SU-DHL-6 (cell line): ENCODE measurements around the gene C5orf46.

Experiments used
- H2AFZ ChIP-seq: fragments of 200-600 bp; sonication (generic); 2 replicates; pipeline ENCODE4 v1.6.1; 2014; ENCODE audit warnings: low read depth, mild to moderate bottlenecking, moderate library complexity, mixed read lengths, antibody characterized with exemption, low read length; ENCODE audit not compliant: severe bottlenecking
- H3F3A ChIP-seq: fragments of 200-600 bp; shearing (Covaris generic); 2 replicates; pipeline ENCODE4 v1.6.0; 2016; ENCODE audit warnings: antibody characterized with exemption, mild to moderate bottlenecking; ENCODE audit not compliant: insufficient read depth
- H3K27ac ChIP-seq: fragments of 200-600 bp; sonication (generic); 2 replicates; pipeline ENCODE4 v1.5.1; 2016; ENCODE audit warnings: low read depth, mild to moderate bottlenecking, low read length, moderate library complexity, mixed read lengths
- H3K27me3 ChIP-seq: fragments of 200-600 bp; sonication (generic), shearing (Covaris generic); 2 replicates; pipeline ENCODE4 v1.6.0; 2014; ENCODE audit warnings: mild to moderate bottlenecking, low read length
- H3K36me3 ChIP-seq: fragments of 200-600 bp; sonication (generic); 2 replicates; pipeline ENCODE4 v1.6.1; 2014; ENCODE audit warnings: mild to moderate bottlenecking, low read length, mixed read lengths
- H3K4me2 ChIP-seq: fragments of 300-600, 200-600 bp; shearing (Covaris generic), sonication (generic); 2 replicates; pipeline ENCODE4 v1.6.0; 2014; ENCODE audit warnings: low read length, low read depth, mild to moderate bottlenecking; ENCODE audit not compliant: poor library complexity, severe bottlenecking
- H3K4me3 ChIP-seq: fragments of 200-600 bp; sonication (generic); 2 replicates; pipeline ENCODE4 v1.5.1; 2014; ENCODE audit warnings: antibody characterized with exemption, low read length, mild to moderate bottlenecking, mixed read lengths; ENCODE audit not compliant: insufficient read depth, poor library complexity, severe bottlenecking
- H3K79me2 ChIP-seq: fragments of 200-600 bp; sonication (generic); 2 replicates; pipeline ENCODE4 v1.6.1; 2014; ENCODE audit warnings: mild to moderate bottlenecking, low read length, moderate library complexity; ENCODE audit not compliant: insufficient read depth
- H3K9ac ChIP-seq: fragments of 200-600 bp; sonication (generic); 2 replicates; pipeline ENCODE4 v1.7.0; 2014; ENCODE audit warnings: mild to moderate bottlenecking, low read length
- H3K9me2 ChIP-seq: fragments of 200-600 bp; sonication (generic); replicated peaks from 2 replicates; pipeline ENCODE4 v1.6.1; 2014; ENCODE audit warnings: low read length; ENCODE audit not compliant: insufficient read depth
- H3K9me3 ChIP-seq: fragments of 200-600 bp; sonication (generic); 2 replicates; pipeline ENCODE4 v1.6.1; 2014; ENCODE audit warnings: low read length, mixed read lengths; ENCODE audit not compliant: insufficient read depth
- H4K20me1 ChIP-seq: fragments of 200-600 bp; sonication (generic); 2 replicates; pipeline ENCODE4 v1.6.1; 2014; ENCODE audit warnings: low read depth, mild to moderate bottlenecking, antibody characterized with exemption, low read length, moderate library complexity, mixed read lengths
- EZH2phosphoT487 ChIP-seq: fragments of 200-600 bp; sonication (generic), shearing (Covaris generic); conservative IDR thresholded peaks from 2 replicates; pipeline ENCODE4 v1.6.1; 2018; ENCODE audit warnings: mild to moderate bottlenecking, antibody characterized with exemption, low read length, moderate library complexity, mixed read lengths
- TF ChIP-seq, protein P1 (sequence below): fragments of 200-600 bp; sonication (generic); IDR thresholded peaks from one replicate; pipeline ENCODE4 v1.5.1; 2017; ENCODE audit warnings: antibody characterized with exemption, mild to moderate bottlenecking, low read length, moderate library complexity; ENCODE audit not compliant: insufficient read depth, poor library complexity, severe bottlenecking

C5orf46 gene

DNA sequence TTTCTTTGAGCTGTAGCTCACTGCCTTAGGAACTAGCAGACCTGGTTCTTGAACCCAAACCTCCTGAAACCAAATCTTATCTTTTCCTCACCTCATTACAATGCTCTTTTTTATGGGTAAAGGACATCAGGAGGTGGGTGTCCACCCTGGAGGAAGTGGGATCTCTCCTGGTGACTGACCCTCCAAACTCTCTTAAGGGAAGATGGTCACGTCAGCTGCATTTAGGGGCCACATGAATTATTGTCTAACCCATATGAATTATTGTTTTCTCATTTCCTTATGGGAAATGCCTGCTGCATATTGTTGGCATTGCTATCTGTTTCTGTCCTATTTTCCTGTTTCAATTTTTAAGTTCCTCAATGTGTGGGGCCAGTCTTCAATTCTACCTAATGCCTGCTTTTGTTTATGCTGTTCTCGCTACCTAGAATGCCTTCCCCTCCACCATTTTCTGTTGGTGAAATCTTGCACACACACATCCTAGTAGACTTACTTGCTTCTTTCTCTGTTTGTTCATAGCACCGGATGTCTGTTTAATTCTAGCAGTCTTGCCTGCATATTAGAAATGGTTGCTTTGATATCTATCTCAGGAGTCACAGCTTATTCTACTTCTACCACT lies 52.9 kb downstream of the C5orf46 start:
- TF ChIP-seq, protein P1, sequence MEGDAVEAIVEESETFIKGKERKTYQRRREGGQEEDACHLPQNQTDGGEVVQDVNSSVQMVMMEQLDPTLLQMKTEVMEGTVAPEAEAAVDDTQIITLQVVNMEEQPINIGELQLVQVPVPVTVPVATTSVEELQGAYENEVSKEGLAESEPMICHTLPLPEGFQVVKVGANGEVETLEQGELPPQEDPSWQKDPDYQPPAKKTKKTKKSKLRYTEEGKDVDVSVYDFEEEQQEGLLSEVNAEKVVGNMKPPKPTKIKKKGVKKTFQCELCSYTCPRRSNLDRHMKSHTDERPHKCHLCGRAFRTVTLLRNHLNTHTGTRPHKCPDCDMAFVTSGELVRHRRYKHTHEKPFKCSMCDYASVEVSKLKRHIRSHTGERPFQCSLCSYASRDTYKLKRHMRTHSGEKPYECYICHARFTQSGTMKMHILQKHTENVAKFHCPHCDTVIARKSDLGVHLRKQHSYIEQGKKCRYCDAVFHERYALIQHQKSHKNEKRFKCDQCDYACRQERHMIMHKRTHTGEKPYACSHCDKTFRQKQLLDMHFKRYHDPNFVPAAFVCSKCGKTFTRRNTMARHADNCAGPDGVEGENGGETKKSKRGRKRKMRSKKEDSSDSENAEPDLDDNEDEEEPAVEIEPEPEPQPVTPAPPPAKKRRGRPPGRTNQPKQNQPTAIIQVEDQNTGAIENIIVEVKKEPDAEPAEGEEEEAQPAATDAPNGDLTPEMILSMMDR: no peak
- TF ChIP-seq EZH2phosphoT487: no peak
- Histone ChIP-seq H3F3A (no peaks in the 10 kb centered on the region), H3K9me2 (no peaks in the 10 kb centered on the region), H3K4me2 (no peak overlapping the region), H4K20me1 (no peaks in the 10 kb centered on the region), H3K27ac (no peak overlapping the region), H3K9ac (no peak overlapping the region), H3K36me3 (no peaks in the 10 kb centered on the region), H3K9me3 (no peaks in the 10 kb centered on the region), H2AFZ (no peak overlapping the region), H3K27me3 (no peaks in the 10 kb centered on the region), H3K4me3 (no peak overlapping the region), H3K79me2 (no peaks in the 10 kb centered on the region)

DNA sequence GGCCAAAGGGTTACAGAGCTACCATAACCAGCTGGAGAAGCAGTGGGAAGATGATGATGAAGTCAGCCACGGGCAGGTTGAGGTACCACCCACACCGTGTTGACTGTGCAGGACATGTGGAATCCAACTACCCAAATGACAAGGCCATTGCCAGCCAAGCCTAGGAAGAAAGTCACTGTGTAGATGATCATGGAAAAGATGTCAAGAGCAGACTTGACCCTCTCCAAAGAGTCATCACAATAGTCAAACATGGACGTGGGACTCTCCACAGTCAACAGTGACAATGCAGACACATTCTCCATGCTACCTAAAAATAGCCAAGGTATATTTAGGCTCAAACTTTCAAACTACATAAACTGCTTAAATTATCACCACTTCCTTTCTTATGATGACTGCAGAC lies 54.0 kb downstream of the C5orf46 start:
- Histone ChIP-seq H3K9ac (no peak overlapping the region), H3K27me3 (no peaks in the 10 kb centered on the region), H3K79me2 (no peaks in the 10 kb centered on the region), H3F3A (no peaks in the 10 kb centered on the region), H3K9me2 (no peaks in the 10 kb centered on the region), H3K4me3 (no peak overlapping the region), H3K9me3 (no peaks in the 10 kb centered on the region), H3K4me2 (no peak overlapping the region), H2AFZ (no peak overlapping the region), H4K20me1 (no peaks in the 10 kb centered on the region), H3K36me3 (no peaks in the 10 kb centered on the region), H3K27ac (no peak overlapping the region)
- no peak for TF ChIP-seq EZH2phosphoT487
- TF ChIP-seq, protein P1: no peak

DNA sequence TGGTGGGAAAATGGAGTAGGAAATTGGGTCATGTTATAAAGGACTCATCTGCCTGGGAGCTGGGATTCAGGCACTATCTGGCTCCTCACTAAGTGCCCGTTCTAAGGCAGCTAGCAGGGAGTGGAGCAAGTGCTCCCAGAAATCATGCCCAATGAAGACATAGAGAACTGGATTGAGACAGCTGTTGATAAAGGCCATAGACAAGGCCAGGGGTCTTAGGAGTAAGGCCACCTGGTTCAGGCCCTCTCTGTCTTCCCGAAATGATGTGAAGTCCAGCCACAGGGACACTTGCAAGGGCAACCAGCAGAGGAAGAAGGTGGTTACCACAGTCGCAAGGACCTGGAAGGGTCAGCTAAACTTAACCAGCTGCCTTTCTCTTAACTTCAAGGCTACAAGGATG lies 54.8 kb downstream of the C5orf46 start:
- H3K4me2 ChIP-seq: no peak overlapping the region
- H3K36me3 ChIP-seq: no peaks in the 10 kb centered on the region
- no peaks in the 10 kb centered on the region for H3K79me2 ChIP-seq
- no peak overlapping the region for H3K4me3 ChIP-seq
- H3K27me3 ChIP-seq: no peaks in the 10 kb centered on the region
- H4K20me1 ChIP-seq: no peaks in the 10 kb centered on the region
- H2AFZ ChIP-seq: no peak overlapping the region
- no peaks in the 10 kb centered on the region for H3K9me2 ChIP-seq
- H3K9ac ChIP-seq: no peak overlapping the region
- no peaks in the 10 kb centered on the region for H3K9me3 ChIP-seq
- no peak for TF ChIP-seq EZH2phosphoT487
- TF ChIP-seq, protein P1: no peak
- no peaks in the 10 kb centered on the region for H3F3A ChIP-seq
- no peak overlapping the region for H3K27ac ChIP-seq
